ENCODE data around the gene LRRC74A.
"Not testable (repeated sequence)": the region's sequence is repeated elsewhere in the genome, so short reads cannot be mapped to it uniquely, and the experiment has no call there.

The LRRC74A gene

DNA sequence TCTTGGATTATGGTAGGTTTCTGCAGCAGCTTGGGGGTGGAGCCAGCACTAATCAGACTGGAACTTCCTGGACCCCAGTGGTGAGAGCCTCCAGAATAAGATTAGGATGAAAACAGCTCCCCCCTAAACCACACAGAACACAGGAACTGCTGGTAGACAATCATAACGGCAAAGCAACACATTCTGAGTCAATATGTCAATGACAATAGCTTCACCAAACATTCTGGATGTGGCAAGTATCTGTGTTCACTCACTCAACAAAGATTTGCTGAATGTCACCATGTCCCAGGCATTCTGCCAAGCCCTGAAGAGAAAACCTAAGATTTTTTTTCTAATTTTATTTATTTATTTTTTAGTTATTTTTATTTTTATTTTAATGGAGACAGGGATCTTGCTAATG, 65.2 kb downstream of the LRRC74A start:
- DNase-seq (ENCODE audit: low spot score): no peak

DNA sequence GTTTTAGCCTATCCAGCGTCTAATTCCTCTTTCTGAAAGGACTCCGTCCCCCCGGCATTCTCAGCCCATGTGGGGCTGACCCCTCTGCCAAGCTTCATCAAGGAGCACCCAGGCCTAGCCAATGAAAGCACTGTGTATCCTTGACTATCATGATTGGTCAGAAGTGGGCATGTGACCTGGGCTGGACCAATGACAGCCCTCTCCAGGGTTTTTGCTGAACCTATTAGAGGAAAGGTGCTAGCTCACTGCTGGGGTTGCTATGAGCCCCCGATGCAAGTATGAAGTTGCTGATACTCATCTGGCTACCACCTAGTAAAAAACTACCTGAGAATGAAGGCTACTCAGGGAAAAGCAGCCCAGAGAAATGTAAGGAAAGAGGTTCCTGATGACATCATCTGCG, 68.1 kb downstream of the LRRC74A start:
- no peak for DNase-seq (ENCODE audit: low spot score)

DNA sequence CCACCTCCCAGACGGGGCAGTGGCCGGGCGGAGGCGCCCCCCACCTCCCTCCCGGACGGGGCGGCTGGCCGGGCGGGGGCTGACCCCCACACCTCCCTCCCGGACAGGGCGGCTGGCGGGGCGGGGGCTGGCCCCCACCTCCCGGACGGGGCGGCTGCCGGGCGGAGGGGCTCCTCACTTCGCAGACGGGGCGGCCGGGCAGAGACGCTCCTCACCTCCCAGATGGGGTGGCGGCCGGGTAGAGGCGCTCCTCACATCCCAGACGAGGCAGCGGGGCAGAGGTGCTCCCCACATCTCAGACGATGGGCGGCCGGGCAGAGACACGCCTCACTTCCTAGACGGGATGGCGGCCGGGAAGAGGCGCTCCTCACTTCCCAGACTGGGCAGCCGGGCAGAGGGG, 71.8 kb downstream of the LRRC74A start:
- DNase-seq (ENCODE audit: low spot score): not testable (repeated sequence)

DNA sequence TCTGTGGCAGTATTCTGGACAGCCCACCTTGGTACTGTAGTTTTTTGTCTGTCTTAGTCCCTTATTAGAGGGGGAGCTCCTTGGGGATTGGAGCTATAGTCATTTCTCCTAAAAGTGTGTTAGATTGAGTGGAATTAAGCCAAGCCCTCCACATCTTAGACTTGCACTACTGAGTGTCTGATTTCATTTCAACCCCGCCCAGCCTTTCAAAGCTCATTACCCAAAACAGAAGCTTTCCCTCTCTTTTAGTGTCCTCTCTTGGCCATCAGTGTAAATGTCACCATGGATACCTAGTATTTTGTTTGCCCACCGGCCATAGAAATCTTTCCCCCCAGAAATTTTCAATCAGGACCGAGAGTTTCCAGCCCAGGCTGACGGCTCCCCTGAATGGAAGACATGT, 74.5 kb downstream of the LRRC74A start:
- no peak for DNase-seq (ENCODE audit: low spot score)

DNA sequence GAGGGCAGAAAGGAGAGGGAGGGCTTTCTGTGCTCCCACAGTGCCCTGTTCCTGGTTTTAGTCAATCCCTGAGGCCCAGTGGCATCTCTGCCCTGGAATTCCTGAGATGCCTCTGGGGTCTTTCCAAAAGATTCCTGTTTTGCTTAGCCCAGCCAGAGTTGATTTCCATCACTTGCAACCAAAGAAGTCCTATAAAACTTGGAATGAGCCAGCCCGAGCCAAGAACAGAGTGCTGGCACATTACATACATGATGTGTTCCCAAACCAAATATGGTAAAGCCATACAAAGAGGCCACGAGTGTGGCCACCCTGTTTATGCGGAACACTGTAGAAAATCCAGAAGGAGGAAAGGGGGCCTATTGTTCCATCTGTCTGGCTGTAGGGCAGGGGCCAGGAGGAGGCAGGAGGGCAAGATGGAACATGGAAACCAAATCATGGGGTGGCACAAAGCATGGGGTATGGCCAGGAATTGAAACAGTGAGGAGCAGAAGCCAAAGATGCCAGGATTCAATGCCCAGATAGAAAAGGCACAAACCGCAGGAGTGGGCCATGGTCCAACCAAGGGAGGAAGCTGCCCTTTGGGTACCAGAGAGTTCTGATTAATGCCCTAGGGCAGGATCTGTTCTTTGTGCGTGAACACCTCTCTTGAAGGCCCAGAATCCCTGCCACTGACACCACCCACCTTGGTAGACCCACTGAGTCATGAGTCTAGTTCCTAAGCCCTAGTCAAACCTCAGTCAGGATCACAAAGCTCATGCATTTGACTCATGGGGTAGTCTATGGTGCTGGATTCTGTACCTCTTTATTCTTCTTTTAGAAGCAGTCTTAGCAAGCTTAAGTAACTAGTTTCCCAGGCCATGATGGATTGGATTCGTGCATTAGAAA, 75.2 kb downstream of the LRRC74A start:
- DNase-seq (ENCODE audit: low spot score): no peak

DNA sequence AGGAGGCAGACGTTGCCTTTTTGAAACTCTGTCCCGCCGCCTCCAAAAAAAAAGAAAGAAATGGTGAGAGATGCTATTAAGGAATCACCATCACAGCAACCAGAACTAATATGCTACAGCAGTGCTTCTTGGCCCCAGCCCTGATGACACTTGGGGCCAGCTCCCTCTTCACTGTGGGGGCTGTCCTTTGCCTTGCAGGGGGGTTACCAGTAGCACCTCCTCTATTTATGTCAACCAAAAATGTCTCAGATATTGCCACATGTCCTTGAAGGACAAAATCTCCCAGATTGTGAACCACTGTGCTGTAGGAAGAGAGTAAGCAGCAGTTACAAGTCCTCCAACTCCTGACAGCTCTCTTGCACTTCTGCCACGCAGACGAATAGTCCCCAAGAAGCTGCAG, 76.4 kb downstream of the LRRC74A start:
- no peak for DNase-seq (ENCODE audit: low spot score)

DNA sequence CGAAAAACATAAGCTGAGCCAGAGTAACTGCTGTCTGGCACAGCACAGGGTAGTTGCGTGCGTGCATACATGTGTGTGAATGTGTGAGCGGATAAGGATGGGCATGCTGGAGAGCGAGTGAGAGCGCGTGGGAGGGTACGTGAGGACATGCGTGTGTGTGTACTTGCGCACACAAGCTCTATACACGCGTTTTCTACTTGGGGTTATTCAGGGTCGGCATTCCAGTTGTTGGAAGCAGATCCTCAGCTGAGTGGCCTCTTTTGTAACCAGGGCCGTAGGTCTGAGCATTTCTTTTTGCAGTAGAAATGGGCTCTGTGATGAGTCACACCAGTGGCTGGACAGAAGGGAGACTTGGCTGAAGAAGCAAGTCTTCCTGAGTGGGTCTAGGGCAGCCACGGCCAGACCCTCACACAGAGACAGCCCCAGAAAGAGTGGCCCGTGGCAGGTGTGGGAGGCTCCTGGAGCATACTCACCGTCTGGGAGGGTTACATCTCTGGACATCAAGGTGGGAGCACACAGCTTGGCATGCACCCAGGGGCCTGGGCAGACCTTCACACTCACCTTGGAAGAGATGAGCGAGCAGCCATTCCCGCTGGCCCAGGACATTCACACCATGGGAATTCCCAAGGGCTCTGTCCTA, 78.0 kb downstream of the LRRC74A start:
- DNase-seq (ENCODE audit: low spot score): no peak

DNA sequence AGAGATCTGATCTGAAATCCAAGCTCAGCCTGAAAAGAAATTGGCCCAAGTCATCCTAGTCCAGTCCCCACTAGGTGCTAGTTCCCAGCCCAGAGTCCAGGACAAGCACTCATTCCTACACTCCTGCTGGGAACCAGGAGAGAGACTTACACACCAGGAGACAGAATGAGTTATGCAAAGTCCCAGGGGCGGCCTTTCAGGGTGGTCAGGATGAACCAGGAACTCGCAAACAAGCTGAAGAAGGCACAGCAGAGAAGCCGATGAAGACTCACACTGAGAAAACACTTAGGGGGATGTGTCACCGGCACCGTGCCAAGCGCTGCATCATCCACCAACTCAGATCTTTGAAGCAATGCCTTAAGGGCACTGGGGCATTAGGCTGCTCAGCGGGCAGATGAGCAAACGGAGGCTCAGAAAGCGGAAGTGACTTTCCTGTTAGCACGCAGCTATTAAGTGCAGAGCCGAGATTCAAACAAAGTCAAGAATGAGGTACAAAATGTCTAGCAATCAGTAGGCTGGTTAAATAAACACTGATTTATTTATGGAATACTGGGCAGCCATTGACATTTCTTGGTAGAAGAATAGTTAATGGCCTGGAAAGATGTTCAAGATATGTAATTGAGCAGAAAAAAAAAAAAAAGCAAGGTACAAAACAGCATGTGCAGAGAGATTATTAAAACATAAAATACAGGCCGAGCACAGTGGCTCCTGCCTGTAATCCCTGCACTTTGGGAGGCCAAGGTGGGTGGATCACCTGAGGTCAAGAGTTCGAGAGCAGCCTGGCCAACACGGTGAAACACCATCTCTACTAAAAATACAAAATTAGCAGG, 78.7 kb downstream of the LRRC74A start:
- no peak for DNase-seq (ENCODE audit: low spot score)

DNA sequence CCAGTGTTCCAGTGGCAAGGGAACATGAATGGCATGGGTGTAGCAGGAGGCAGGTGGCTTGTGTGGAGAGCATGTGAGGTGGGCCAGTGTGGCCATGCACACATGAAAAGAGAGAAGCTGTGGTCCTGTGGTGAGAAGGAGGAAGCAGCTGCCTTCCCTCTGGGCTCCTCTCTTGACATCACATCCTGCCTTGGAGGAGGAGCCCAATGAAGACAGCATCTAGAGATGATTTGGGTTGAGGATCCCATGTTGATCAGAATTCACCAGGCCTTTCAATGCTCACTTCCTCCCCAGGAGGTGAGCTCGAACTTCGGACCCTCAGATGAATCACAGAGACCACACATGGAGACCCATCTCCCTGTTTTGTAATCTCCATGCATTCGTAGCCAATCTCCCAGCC, 82.6 kb downstream of the LRRC74A start:
- no peak for DNase-seq (ENCODE audit: low spot score)

DNA sequence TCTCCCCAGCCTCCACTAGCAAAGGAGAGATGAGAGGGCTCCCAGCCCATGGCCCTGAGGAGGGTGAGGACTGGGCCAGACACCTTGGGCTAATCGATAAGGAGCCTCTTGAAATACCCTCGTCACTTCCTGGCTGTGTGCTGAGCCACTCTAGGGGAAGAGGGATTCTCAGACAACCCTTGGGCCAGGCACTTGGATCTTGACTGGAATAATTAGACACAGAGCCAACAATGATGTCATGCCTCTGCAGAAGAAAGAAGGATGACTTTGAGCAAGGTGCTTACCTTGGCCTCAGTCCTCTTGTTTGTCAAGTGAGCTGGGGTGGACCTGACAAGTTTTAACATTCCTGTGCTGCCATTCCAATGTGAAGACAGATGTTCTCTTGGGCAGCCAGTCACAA, 83.1 kb downstream of the LRRC74A start:
- DNase-seq (ENCODE audit: low spot score): no peak

DNA sequence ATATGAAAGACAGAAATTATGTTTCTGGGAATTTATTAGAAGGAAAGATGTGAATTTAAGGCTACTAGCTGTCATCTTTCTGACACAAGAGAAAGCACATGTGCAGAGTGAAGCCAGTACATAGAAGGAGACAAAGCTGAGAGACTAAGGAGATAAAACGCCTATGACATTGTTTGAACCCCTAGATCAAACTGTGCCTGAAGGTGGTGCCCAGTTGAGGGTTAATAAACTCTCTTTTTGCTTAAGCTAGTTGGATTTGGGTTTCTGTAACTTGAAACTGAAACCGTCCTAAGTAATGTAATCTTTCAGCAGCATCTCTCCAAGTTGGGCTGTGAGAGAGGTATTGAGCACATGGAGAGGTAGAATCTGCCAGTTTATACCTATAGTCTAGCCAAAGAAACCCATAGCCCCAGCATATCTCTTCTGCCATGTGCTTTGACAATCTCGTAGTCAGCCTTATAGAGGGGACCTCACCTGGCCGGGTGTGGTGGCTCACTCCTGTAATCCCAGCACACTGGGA, 84.2 kb downstream of the LRRC74A start:
- DNase-seq (ENCODE audit: low spot score): no peak

DNA sequence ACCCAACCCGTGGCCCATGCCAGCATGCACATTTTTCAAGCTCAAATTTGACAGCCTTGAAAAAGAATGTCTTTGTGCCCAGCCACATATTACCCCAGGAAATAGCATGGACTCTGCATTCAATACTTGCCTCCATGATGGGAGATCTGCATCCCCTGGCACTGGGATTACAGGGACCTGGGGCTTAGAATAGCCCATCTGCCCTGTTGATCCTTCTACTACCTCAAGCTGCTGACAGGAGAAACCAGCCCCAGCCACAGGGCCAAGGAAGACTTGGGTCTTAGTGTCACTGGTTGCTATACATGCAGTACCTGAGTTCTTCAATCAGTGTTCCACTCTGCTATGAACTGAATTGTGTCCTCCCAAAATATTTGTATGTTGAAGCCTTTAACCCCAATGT, 85.3 kb downstream of the LRRC74A start:
- DNase-seq (ENCODE audit: low spot score): no peak

DNA sequence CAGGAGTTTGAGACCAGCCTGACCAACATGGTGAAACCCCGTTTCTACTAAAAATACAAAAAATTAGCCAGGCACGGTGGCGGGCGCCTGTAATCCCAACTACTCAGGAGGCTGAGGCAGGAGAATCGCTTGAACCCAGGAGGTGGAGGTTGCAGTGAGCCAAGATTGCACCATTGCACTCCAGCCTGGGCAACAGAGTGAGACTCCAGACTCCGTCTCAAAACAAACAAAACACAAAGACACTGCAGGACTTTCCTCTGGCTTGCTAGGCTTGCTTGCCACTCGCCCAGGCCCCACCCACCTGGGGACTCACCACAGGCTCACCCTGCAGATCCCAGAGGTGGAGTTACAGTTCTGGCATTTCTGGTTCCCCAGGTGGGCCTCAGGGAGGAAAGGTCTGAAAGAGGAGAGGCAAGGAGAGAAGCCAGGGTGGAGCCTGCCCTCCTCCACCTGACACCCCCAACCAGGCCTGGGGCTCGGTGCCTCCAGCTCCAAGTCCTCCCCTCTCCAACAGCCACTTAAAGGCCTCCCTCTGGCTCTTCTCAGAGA, 88.4 kb downstream of the LRRC74A start:
- not testable (repeated sequence) for DNase-seq (ENCODE audit: low spot score)

DNA sequence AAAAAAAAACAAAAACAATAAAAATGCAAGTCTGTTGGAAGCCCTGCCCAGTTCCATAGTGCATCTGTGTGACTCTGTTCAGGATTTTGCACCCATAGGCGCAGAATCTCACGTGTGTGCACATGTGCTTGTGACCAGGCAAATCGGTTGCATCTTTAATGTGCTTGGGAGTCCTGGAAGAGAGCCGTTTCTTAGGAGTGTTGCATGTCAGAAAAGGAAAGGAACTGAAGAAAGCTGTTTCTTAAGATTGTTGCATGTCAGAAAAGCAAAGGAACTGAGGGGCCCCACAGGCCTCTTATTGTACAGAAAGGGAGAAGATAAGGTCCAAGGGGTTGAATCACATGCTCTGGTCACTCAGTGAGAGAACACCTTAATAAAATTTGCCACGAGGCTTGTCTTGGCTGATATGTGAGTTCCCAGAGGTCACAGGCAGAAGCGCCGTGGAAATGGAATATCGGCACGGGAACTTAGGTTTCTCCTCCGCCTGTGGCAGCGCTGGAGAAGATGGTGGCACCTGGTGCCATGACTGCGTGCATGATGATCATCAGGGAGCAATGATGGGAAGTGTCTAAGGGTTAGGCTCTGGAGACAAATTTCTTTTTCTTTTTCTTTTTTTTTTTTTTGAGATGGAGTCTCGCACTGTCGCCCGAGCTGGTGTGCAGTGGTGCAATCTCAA, 90.0 kb downstream of the LRRC74A start:
- DNase-seq (ENCODE audit: low spot score): no peak

DNA sequence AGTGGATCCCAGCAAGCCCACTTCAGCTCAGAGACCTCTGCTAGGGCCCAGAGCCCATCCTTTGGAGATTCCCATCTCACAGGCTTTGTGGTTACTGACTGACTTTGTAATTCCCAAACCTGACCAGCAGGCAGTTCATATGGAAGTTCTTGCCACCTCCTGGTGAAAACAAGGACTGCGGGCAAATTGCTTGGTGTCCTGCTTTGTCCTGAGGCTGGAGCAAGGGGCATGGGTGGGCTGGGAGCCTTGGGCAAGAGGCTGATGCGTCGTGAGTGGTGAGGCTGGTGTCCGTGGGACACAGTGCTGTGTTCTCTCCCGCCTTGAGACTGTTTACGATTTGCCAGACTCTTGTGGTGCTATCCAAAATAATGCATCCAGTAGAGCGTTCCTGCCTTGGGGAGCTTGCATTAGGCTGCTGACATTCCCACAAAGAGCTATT, 91.0 kb downstream of the LRRC74A start:
- DNase-seq (ENCODE audit: low spot score): peak; percentile 76

DNA sequence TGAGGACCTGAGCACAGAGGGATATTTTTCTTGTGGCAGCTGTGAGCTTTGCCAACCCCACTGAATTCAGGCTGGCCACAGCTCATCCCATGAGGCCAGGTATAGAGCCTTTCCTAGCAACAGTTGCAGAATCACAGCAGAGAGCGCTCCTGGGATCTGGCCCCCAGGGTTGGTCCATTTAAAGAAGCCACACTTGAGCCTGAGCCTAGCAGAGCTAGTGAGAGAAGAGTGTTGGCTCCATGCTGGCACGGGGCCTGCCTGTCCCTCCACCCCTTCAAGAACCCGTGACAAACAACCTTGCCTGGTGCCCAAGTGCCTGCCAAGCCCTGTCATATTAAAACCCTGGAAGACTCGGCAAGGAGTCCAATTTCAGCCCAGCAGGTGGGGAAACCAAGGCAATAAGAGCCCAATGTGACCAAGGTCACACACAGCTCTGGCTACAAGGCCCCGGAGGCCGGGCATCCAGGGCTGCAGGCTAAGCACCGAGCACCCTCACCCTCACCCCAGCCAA, 91.6 kb downstream of the LRRC74A start:
- DNase-seq (ENCODE audit: low spot score): no peak

DNA sequence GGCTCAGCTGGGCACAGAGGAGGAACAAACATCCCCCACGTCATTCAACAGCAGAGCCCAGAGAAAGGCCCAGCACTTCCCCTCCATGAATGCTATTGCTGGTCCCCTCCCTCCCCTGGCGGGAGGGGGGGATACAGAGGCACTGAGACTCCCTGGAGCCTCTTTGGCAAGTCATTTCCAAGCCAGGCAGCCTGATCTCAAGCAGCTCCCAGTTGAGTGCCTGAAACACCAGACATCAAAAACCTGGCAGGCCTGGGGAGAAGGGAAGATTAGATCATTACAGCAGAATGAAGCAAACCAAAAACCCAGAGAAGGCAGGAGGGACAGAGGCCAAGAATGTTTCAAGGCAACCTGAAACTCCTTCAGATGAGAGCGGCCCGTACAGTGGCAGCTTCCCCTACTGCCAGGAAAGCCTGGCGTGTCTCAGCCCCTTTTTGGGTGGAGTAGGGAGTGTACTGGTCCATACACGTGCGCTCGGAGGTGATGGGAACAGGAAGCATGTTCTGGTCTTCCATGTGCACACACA, 92.1 kb downstream of the LRRC74A start:
- no peak for DNase-seq (ENCODE audit: low spot score)

DNA sequence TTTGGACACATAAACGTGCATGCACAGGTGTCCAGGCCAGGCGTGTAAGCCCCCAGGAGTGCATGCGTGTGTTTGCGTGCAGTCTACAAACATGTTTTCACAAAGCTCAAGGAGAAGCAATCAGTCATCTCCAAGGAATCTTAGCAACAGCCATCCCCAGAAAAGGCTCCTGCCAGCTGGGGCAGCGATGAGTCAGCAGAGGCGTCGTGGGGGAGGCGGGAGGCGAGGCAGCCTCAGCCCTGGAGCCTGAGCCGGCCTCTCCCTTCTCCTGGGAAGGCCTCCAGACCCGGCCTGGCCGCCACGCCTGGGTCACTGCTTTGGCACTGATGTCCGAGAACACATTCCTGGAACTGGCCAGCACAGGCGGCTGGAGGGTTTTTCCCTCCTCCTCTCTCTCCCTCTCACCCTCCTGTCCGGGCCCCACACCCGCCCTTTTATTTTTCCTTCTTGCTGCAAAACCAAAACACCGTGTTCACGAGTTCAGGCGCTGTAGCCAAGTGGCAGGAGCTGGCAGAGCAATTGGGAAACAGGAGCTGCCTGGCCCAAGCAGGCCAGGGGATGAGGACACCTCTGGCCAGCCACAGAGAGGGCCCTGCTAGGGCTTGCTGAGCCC, 92.7 kb downstream of the LRRC74A start:
- DNase-seq (ENCODE audit: low spot score): peak; percentile 45
